Adrenal gland (tissue), 19 donors: ENCODE results near the gene UBXN11. TPM values are rescaled to one million over a fixed set of nuclear protein-coding genes. Genes with fewer than 3 reads are reported as not detected.

Experiments used
- DNase-seq, 7 donors: peaks; one replicate each; pipeline ENCODE4 v3.0.0-alpha.2; 2019 to 2020
- H3K27ac ChIP-seq, 5 donors: fragments of 200-600 bp; sonication (generic) in 4 of 5; 1 replicate in 3 of 5; 2 replicates in 2 of 5; pipeline versions ENCODE4 v1.5.1 to v1.8.0; 2016 to 2020; ENCODE audit warnings: mild to moderate bottlenecking in 1 of 5
- H3K27me3 ChIP-seq: fragments of 200-600 bp; 2 replicates; pipeline ENCODE4 v1.8.0; 2021
- H3K36me3 ChIP-seq, 2 donors: fragments of 200-600 bp; replicated peaks in 1 of 2; 1 replicate in 1 of 2; 2 replicates in 1 of 2; pipeline versions ENCODE4 v1.5.1 to v1.8.0; 2018 to 2022
- H3K4me1 ChIP-seq, 2 donors: fragments of 200-600 bp; replicated peaks in 1 of 2; 1 replicate in 1 of 2; 2 replicates in 1 of 2; pipeline versions ENCODE4 v1.5.1 to v1.8.0; 2018 to 2021
- H3K4me3 ChIP-seq, 4 donors: fragments of 200-600 bp; sonication (generic) in 3 of 4; one replicate each; pipeline ENCODE4 v1.5.1; 2016 to 2018
- H3K9me3 ChIP-seq, 3 donors: fragments of 200-600 bp; sonication (generic) in 1 of 3; replicated peaks in 1 of 3; 1 replicate in 2 of 3; 2 replicates in 1 of 3; pipeline versions ENCODE4 v1.5.1 to v1.8.0; 2016 to 2021
- POLR2A ChIP-seq, 2 donors: fragments of 450-650 bp; IDR thresholded peaks; one replicate each; pipeline ENCODE4 v1.6.1; 2017; ENCODE audit warnings: antibody characterized with exemption in 2 of 2, mild to moderate bottlenecking in 2 of 2, moderate library complexity in 1 of 2
- WGBS, 4 donors: extraction: QIAGEN DNeasy Blood & Tissue Kit in 2 of 4; methylation state at CpG; one replicate each; pipeline versions ENCODE4 v1.1.5 to v1.1.7; 2013 to 2017; 5-methylcytosine and 5-hydroxymethylcytosine counted together
- intact Hi-C, 2 donors: fragments of 100-400 bp; cut with DNase I; formaldehyde crosslinking; loops; one replicate each; pipeline versions ENCODE4 v1.14.1 to v1.15.0; 2022 to 2023
- long read RNA-seq, 10 donors: library from polyadenylated mRNA in 3 of 10; unstranded in 2 of 10; stranded (forward) in 1 of 10; transcript quantifications; one replicate each; pipeline ENCODE4 v2.0.0 and lab custom pipeline, GENCODE V29; 2021 to 2026
- polyA plus RNA-seq, 3 donors: library from polyadenylated mRNA; stranded (reverse); fragments of 200-250 nt in 2 of 3; fragments of 350-450 nt in 1 of 3; fragmentation: Illumina TruSeq in 1 of 3; extraction: RNeasy Lipid Tissue Mini Kit (QIAGEN cat#74804) in 1 of 3; gene quantifications; one replicate each; pipeline ENCODE4 v1.2.3, GENCODE V29; 2013 to 2014
- total RNA-seq, 9 donors: library from RNA; depleted of rRNA in 4 of 9; stranded (reverse); fragments of >200 nt in 4 of 9; fragments of 120-200 nt in 1 of 9; fragmentation: NEBNext Ultra II Directional in 1 of 9; extraction: Animal tissue kit (Norgen Biotek cat#: 25700) in 1 of 9; gene quantifications; one replicate each; pipeline versions ENCODE4 v1.1.0 to v1.2.4, GENCODE V29; 2013 to 2023
- TF ChIP-seq, protein P1 (sequence below), 6 experiments: fragments of 450-650 bp in 4 of 6; fragments of 200-600 bp in 2 of 6; sonication (generic) in 1 of 6; IDR thresholded peaks; 1 replicate in 5 of 6; 2 replicates in 1 of 6; pipeline versions ENCODE4 v1.5.1 to v1.8.0; 2016 to 2021; ENCODE audit warnings: antibody characterized with exemption in 6 of 6, mild to moderate bottlenecking in 2 of 6, moderate library complexity in 1 of 6
- donor health status: healthy with polysubstance abuse.
- donor health status: Bipolar disorder and iron deficiency.
- donor health status: DM: yes; HTN: yes; CAD: no.
- donor health status: DM: no; HTN: no; CAD: no.
- donor health status: DM: no; HTN: no; CAD: no.
- donor health status: DM: yes; HTN: yes; CAD: no.

UBXN11 gene, protein sequence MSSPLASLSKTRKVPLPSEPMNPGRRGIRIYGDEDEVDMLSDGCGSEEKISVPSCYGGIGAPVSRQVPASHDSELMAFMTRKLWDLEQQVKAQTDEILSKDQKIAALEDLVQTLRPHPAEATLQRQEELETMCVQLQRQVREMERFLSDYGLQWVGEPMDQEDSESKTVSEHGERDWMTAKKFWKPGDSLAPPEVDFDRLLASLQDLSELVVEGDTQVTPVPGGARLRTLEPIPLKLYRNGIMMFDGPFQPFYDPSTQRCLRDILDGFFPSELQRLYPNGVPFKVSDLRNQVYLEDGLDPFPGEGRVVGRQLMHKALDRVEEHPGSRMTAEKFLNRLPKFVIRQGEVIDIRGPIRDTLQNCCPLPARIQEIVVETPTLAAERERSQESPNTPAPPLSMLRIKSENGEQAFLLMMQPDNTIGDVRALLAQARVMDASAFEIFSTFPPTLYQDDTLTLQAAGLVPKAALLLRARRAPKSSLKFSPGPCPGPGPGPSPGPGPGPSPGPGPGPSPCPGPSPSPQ
- total RNA-seq (10 to 100 TPM in 6 of 9 donors, 1 to 10 TPM in 3; 5.3 to 28.5 (median 13.3) TPM), polyA plus RNA-seq (100 to 1,000 TPM in 1 of 3 donors, 10 to 100 TPM in 1, 1 to 10 TPM in 1; 5.9 to 154 (median 53.1) TPM)
- long read RNA-seq, donor 1 = 0 reads
- long read RNA-seq, donor 2, partial matches to known transcripts = 0 of 1 reads
- long read RNA-seq, donor 2, other reads (novel, unspliced or antisense) = 0 of 1 reads
- long read RNA-seq, donor 3, partial matches to known transcripts = 0 of 9 reads
- long read RNA-seq, donor 3, other reads (novel, unspliced or antisense) = 9 of 9 reads
- long read RNA-seq, donor 4, partial matches to known transcripts = 0 of 11 reads
- long read RNA-seq, donor 4, other reads (novel, unspliced or antisense) = 9 of 11 reads
- long read RNA-seq, donor 5, transcript UBXN11-202 (14 exons, 1,555 nt) = major isoform, 6 of 60 reads
- long read RNA-seq, donor 5, transcript UBXN11-214 (13 exons, 2,542 nt) = minor isoform, 5 of 60 reads
- long read RNA-seq, donor 5, partial matches to known transcripts = 7 of 60 reads
- long read RNA-seq, donor 5, other reads (novel, unspliced or antisense) = 36 of 60 reads
- long read RNA-seq, donor 6, partial matches to known transcripts = 4 of 24 reads
- long read RNA-seq, donor 6, other reads (novel, unspliced or antisense) = 15 of 24 reads
- long read RNA-seq, donor 7 = 0 reads
- long read RNA-seq, donor 8 = 0 reads
- long read RNA-seq, donor 9 = 0 reads
- long read RNA-seq, donor 10, partial matches to known transcripts = 0 of 1 reads
- long read RNA-seq, donor 10, other reads (novel, unspliced or antisense) = 0 of 1 reads

DNA sequence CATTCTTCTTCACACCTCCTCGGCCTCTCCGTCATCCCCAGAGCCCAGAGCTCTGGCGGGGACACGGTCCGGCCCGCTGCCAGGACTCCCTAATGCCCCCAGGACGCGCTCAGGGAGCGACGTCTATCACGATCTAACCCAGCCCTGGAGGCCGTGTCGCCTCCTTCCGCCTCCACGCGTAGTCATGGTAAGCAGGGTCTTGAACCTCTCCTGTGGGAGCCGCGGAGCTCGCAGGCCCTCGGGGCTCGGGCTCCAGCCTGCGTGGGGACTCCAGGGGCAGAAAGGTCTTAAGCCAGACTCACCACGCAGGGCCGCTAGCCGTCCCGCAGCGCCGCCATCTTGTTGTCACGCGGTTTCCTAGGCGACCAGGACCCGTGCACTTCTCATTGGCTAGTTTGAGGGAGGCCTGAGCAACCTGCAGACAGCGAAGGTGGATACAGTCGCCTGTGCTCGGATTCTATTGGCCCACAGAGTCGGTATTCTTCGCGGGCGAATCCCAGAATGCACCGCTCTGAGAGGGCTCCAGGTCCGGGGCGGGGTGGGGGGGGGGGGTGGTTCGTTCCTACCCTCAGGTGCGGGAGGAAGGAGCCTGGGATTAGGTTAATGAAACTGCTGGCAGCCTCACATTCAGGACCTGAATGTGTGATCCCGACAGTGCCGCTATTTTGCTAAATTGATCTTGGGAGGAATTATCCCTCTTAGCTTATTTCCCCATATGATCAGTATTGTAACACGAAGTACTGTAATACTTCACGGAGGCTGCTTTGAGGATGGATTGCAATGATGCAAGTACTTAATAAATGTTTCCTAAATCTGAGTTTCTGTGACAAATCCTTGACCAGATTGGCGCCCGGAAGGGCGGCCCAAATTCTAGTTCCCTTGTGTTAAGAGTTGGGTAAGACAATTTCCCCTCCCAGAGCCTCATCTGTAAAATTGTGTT lies at the start of gene UBXN11:
Gene UBXN11, minus strand, starts transcription at position 347 of the 940 bp plus-strand sequence. CDS start 3,753 bp downstream, outside the sequence.
- H3K27ac ChIP-seq = peak within 1 kb of the TSS in 2 of 5 donors; percentile 50 to 63
- 1 to 3% (median 2%) methylated on average over 20 to 51 of the region's 51 CpGs for WGBS, 4 donors
- H3K4me1 ChIP-seq = peaks cover 4 to 9% of the 10 kb centered on the region in 2 donors
- intact Hi-C loops = no loop called here
- DNase-seq = peak; percentile 93 to 98 (median 96)
- TF ChIP-seq, protein P1, sequence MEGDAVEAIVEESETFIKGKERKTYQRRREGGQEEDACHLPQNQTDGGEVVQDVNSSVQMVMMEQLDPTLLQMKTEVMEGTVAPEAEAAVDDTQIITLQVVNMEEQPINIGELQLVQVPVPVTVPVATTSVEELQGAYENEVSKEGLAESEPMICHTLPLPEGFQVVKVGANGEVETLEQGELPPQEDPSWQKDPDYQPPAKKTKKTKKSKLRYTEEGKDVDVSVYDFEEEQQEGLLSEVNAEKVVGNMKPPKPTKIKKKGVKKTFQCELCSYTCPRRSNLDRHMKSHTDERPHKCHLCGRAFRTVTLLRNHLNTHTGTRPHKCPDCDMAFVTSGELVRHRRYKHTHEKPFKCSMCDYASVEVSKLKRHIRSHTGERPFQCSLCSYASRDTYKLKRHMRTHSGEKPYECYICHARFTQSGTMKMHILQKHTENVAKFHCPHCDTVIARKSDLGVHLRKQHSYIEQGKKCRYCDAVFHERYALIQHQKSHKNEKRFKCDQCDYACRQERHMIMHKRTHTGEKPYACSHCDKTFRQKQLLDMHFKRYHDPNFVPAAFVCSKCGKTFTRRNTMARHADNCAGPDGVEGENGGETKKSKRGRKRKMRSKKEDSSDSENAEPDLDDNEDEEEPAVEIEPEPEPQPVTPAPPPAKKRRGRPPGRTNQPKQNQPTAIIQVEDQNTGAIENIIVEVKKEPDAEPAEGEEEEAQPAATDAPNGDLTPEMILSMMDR (IDR thresholded peaks at IDR 0.05) = no peak
- TF ChIP-seq POLR2A (IDR thresholded peaks at IDR 0.05) = no peak
- H3K27me3 ChIP-seq = no peaks in the 10 kb centered on the region
- H3K4me3 ChIP-seq = peak within 1 kb of the TSS; percentile 9 to 75 (median 46)
- no peaks in the 10 kb centered on the region for H3K36me3 ChIP-seq
- no peaks in the 10 kb centered on the region for H3K9me3 ChIP-seq

DNA sequence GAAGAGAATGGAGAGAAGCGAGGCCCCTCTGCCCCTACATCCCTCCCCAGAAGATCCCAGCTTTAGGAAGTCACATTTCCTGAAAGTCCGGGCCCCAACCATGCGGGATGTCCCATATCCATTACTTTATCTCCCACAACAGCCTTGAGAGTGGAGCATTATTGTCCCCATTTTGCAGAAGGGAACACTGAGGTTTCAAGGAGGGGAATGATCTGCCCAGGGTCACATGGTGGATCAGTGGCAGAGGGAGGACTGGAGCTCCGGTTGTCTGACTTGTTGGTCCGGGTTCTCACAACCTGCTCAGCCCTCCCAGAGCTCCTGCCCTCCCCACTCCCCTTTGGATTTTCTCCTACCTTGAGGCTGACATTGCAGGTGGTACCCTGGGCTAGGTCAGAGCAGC lies 49.7 kb upstream of the UBXN11 start:
- Histone ChIP-seq H3K27ac (no peak overlapping the region), H3K27me3 (peaks cover 29% of the 10 kb centered on the region), H3K9me3 (no peaks in the 10 kb centered on the region), H3K4me1 (no peaks in the 10 kb centered on the region), H3K36me3 (no peaks in the 10 kb centered on the region), H3K4me3 (no peak overlapping the region)
- intact Hi-C loops = no loop called here
- DNase-seq = no peak
- TF ChIP-seq, protein P1 (IDR thresholded peaks at IDR 0.05) = no peak
- TF ChIP-seq POLR2A (IDR thresholded peaks at IDR 0.05) = no peak
- WGBS, 4 donors = 83 to 88% (median 86%) methylated on average over 3 to 5 of the region's 5 CpGs

DNA sequence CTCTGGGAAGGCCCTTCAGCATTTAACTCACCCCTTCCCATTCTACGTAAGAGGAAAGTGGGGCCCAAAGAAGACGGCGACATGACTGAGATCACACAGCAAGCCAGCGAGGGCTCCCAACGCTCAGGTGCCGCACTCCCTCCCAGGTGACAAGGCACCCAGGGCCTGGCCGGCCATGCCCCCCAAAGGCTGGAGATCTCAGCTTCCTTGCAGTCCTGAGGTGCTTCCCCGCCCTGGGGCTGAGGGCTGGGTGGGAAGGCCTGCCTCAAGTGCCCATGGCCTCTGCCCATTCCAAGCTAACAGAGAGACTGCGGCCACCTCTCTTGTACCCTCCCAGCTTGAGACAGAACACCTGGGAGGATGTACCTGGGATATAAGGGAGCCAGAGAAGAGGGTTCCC lies 48.5 kb upstream of the UBXN11 start:
- Histone ChIP-seq H3K9me3 (no peaks in the 10 kb centered on the region), H3K27me3 (peaks cover 18% of the 10 kb centered on the region), H3K27ac (no peak overlapping the region), H3K4me1 (no peaks in the 10 kb centered on the region), H3K4me3 (no peak overlapping the region), H3K36me3 (no peaks in the 10 kb centered on the region)
- DNase-seq = no peak
- TF ChIP-seq, protein P1 (IDR thresholded peaks at IDR 0.05) = no peak
- no peak for TF ChIP-seq POLR2A (IDR thresholded peaks at IDR 0.05)
- intact Hi-C loops = no loop called here
- WGBS, 4 donors = 82 to 96% (median 88%) methylated on average over 4 to 9 of the region's 9 CpGs
